Muscle of arm (tissue), 12 donors: ENCODE results near the gene DNAI1. TPM values are rescaled to one million over a fixed set of nuclear protein-coding genes. Genes with fewer than 3 reads are reported as not detected.

ENCODE experiments used
- DNase-seq: peaks from one replicate; pipeline ENCODE4 v3.0.0-alpha.2; 2013
- polyA plus RNA-seq, 12 donors: library from polyadenylated mRNA; unstranded; fragments of 120-200 nt; gene quantifications; one replicate each; pipeline ENCODE4 v1.2.1, GENCODE V29; 2013; ENCODE audit not compliant: insufficient read length in 12 of 12

The DNAI1 gene
- polyA plus RNA-seq, 12 donors, result 0.25 to 0.28 TPM; not detected in 10

GRCh38 chr9:34541540-34541939 is 82.9 kb downstream of the DNAI1 start:
- no peak for DNase-seq

- no peak for DNase-seq
Measured at GRCh38 chr9:34544035-34544434, 85.4 kb downstream of the DNAI1 start.

GRCh38 chr9:34545497-34545896 is 86.9 kb downstream of the DNAI1 start:
- no peak for DNase-seq

DNA sequence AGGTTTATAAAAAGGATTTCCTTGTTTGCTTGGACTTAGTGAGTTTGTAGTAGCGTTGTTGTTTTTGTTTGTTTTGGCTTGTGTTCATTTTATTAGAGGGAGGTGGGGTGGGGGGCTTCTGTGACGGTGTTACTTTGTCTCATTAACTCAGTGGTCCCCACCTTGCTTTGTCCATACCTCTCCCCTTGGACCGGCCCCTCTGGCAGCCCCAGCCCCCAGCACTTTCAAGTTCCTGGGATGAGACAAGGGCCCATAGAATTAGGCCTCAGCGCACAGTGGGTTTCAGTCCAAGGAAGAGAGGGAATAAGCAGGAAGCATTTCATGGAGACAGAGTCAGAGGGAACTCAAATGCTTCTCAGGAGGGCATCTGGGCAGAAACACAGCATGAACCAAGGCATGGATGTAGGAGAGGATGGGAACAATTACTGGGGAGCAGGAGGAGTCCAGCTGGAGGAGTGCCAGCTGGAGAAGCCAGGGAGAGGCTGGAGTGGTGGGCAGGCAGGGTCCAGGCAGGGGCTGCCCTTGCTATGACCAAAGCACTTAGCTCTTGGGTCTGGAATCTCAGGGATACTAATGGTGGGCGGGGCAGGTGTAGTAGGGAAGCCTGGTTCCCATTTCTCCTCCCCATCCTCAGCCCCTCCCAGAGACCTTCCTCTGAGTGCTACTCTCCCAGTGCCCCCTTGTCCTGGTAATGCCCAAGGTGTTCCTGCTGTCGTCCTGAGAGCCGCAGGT is 87.7 kb downstream of the DNAI1 start:
- DNase-seq, result no peak

DNA sequence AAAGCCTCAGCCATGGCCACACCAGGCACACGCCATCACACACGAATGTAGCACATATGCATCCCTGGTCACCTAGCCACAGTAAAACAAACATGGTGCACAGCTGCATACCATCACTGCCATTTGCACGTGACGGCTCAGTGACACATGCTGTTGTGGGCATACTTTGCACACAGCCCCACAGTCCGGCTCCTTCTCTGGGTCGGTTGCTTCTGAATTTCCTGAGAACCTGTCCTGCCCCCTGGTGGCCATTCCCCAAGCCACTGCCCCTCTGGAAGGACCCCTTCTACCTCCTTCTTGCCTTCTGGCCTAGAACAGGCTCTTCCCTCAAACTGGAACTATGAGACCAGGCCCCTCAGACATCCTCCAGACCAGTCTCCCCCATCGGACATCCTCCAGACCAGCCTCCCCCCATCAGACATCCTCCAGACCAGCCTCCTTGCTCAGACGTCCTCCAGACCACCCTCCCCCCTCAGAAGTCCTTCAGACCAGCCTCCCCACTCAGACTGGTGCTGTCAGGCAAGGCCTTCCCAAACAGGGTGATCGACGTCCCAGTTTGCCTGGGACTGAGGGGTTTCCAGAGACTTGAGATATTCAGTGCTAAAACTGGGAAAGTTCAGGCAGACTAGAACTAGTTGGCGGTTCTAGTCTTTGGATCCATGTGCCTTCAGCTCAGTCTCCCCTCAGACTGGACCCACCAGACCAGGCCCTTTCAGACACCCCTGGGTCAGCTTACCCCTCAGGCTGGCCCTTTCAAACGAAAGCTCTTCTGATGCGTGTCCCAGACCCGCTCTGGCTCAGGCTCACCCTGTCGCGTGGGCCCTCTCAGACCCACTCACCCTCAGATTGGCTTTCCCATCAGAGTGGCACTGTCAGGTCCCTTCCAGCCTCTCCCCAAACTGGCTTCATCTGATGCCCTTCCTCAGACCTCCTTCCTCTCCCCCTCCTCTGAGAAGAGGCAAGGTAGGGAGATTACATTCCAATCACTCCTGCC is 88.5 kb downstream of the DNAI1 start:
- peak; percentile 52 for DNase-seq

DNA sequence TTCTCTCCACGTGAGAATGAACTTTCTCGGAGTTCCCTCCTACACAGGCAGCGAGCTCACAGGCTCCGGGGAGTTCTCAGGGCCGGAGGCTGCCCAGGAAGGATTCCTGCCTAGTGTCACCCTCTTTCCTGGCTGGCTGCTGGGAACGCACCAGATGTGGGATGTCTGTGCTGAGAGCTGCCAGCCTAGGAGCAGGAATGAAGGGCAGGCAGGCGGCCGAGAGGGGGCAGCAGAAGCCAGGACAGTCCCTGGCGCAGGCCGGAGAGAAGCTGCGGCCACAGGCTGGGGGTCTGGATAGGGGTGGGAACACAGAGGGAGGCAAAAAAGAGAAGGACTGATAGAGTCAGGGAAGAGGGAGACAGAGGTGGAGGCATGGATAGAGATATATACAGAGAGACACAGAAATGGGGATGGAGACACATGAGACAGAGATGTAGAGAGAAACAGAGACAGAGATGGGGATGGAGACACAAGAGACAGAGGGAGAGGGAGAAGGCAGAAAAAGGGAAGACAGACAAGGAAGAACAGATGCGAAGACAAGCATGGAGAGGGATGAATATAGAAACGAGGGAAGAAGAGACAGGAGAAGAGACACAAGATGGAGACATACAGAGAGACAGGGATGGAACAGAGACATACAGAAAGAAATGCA is 89.5 kb downstream of the DNAI1 start:
- peak; percentile 77 for DNase-seq

- DNase-seq, result no peak
Measured at GRCh38 chr9:34549407-34549732, 90.8 kb downstream of the DNAI1 start.

GRCh38 chr9:34550016-34550680 is 91.5 kb downstream of the DNAI1 start:
- no peak for DNase-seq

DNA sequence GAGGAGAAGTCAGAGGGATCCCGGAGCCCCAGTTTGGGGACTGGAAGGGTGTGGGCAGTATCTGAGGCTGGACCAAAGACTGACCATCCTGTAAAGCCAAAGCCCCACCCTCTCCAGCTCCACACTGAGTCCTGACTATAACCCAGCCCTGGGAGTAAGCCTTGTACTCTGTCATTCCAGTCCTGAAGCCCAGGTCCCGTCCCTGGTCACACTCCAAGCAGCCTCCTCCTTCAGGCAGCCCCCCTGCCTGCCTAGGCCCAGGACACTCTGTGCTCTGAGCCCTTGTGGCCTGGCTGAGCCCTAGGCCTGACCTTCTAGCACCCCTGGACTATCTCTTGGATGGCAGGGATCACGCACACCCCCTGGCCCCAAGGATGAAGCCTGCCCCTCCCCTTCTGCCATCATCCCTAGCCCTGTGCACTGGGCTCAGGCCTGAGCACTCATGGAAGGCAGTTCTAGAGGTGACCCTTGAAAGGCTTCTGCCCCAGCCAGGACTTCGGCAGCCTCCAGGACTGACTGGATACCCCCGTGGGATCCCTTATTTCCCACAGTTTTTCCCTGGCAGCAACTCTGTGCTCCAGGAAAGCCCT is 92.2 kb downstream of the DNAI1 start:
- no peak for DNase-seq

GRCh38 chr9:34551751-34552605 is 93.4 kb downstream of the DNAI1 start:
- DNase-seq, result no peak

- DNase-seq, result no peak
Measured at GRCh38 chr9:34552606-34552981, 94.0 kb downstream of the DNAI1 start.

DNA sequence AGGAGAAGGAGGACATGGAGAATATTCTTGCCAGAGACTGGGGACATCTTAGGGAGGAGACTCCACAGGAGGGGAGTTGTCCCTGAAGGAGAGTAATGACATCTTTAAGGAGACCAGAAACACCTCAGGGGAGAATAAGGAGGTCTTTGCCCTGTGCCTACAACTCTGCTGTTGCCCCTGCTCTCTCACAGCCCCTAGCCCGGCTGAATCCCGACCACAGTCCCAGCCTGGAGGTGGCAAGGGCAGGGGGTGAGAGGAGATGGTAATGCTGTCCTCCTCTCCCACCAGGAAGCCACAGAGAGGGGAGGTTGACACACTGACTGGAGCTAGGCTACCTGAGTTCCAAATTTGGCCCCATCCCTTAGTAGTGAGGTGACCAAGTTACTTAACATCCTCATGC is 94.4 kb downstream of the DNAI1 start:
- DNase-seq, result no peak

DNA sequence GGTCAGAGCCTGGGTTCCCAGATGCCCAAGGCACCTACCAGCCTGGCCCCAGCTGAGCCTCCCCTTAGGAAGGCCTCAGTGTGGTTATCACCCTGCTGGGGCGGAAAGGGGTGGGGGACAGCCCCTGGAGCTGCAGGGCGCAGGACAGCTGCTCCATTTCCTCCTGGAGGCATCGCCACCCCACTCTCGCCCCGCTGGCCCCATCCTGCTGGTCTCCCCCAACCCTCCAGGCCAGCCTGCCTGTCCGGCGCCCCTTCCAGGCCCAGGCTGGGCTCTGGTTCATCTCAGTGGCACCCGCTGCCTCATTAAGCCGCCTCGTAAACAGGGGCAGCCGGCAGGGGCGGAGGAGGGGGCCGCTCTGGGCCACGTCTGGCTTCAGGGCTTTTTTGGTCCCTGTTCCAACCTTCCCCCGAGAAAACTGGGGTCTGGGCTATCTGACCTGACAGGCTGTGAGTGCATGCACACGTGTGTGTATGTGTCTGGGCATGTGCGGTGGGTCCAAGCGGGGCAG is 95.0 kb downstream of the DNAI1 start:
- DNase-seq, result no peak

DNA sequence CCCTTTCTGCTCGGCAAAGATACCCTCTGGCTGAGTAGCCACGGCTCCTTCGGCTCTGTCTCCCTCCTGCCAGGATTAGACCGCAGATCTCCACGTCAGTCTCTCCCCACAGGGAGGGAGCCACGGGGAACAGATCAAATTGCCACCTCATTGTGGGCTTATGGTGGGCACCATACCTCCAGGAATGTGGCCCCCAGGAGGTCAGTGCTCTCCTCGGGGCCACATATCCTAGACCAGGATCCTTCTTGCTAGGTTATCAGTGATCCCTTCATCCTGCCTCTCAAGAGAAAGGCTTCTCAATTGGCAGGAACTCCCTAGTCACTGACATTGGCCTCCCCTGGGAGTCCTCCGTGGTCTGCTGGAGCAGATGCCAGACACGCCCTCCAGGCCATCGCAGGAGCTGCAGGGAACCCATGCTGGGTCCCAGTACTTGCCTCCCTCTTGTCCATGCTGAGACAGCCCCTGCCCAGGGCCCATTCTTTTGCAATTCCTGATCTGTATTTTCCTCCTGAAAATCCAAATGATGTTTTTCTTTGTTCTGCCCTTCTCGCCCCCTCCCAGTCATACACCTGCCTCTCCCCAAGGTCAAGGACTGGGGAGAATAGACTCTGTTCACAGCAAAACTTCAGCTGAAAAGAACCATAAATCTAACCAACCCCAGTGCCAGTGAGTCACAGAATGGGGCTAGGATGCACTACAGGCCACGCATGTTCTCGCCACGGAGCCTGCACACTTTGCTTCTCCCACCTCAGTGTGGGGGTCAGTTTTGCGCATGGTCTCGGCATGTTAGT is 95.8 kb downstream of the DNAI1 start:
- no peak for DNase-seq

GRCh38 chr9:34555002-34555348 is 96.4 kb downstream of the DNAI1 start:
- DNase-seq, result no peak

DNA sequence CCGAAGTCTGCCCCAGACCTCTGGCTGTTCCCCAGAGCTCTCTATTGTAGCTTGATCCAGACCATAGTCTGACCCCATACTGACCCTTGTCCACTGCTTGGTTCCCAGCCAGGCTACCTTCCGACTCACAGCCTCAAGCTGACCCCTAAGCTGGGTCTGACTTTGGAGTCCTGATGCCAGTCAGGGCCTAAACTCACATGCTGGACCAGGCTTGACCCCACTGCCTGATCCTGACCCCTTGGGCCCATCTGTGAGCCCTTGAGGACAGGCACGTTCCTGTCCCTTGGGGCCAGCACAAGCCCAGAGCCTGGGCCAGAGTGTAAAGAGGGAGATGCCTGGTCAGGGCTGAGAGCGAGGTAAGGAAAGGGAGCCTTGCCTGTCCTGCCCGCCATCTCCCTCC is 96.9 kb downstream of the DNAI1 start:
- no peak for DNase-seq

GRCh38 chr9:34555936-34556525 is 97.4 kb downstream of the DNAI1 start:
- DNase-seq, result no peak

GRCh38 chr9:34556949-34557348 is 98.3 kb downstream of the DNAI1 start:
- no peak for DNase-seq
